Left hindlimb (tissue), 1 donor: ENCODE results near the gene AIFM1.
"Not testable (repeated sequence)": the region's sequence is repeated elsewhere in the genome, so short reads cannot be mapped to it uniquely, and the experiment has no call there.

Experiments
- DNase-seq: peaks from one replicate; pipeline ENCODE4 v3.0.0-alpha.2; 2018

Gene AIFM1

DNA sequence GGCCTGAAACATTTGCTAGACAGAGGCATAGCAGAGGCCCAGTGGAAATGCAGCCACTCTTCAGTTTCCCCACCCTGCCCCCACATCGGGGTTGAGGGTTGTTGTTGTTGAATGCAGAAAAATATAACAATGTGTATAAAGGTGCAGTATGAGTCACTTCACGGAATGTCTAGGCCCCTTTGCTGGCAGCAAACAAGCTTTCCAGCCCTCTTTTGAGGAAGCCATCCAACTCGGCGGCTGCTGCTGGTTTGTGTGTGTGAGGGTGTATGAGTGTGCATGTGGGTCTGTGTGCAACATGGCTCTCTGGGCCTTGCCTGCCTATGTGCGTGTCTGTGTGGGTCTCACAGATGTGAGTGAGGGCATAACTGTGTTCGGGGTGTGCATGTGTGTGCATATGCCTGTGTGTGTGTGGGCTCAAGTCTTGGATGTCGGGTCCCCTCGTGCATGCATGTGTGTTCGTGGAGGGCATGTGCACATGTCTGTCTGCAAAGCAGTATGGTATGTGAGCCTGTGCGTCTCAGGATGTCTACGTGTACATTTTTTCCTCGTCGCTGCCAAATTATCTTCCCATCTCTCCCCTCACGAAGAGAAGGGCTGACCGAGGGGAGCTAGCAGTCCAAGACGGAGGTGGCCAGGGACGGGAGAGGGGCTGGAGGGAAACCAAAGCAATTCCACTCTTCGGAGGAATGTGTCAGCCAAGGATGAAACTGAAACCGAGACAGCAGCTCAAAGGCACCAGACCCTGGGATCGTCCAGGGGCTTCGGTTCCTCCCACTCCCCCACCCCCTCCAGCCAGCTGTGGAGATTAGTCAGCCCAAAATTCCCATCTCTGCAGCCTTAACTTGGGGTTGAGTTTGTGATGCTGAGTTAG is 47.0 kb downstream of the AIFM1 start:
- DNase-seq = peak; percentile 81

DNA sequence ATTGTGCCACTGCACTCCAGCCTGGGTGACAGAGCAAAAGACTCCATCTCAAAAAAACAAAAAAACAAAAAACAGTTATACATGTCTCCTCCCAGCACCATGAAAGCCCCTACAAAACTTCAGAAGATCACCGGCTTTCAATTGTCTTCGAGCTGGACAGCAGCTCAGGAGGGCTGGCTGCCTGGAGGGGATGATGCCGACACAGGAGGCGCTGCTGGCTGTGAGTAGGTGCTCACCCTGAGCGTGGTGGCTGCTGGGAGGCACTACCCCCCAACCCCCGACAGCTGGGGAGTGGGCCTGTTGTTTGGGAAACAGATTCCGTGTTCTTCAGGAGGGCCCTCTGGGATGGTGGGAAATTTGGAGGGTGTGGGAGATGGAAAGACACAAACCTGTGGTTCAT is 48.5 kb downstream of the AIFM1 start:
- no peak for DNase-seq

DNA sequence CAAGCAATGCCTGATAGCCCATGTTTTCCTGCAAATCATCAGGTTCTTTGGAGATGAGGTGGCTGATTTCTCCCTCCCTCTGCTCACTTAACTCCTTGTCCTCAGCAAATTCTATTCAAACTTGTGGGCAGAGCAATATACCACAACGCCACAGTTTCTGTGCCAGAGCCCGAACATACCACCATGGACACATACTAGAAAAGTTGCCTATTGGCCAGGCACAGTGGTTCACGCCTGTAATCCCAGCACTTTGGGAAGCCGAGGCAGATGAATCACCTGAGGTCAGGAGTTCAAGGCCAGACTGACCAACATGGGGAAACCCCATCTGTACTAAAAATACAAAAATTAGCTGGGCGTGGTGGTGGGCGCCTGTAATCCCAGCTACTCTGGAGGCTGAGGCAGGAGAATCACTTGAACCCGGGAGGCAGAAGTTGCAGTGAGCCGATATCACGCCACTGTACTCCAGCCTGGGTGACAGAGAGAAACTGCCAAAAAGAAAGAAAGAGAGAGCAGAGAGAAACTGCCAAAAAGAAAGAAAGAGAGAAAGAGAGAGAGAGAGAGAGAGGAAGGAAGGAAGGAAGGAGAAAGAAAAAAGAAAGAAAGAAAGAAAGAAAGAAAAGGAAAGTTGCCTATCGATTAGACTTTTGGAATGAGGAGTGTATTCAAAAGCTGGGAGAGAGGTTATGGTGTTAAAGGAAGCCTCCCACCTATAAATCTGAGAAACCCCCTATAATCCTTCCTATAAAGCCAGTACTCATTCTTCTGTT is 50.3 kb downstream of the AIFM1 start:
- not testable (repeated sequence) for DNase-seq

DNA sequence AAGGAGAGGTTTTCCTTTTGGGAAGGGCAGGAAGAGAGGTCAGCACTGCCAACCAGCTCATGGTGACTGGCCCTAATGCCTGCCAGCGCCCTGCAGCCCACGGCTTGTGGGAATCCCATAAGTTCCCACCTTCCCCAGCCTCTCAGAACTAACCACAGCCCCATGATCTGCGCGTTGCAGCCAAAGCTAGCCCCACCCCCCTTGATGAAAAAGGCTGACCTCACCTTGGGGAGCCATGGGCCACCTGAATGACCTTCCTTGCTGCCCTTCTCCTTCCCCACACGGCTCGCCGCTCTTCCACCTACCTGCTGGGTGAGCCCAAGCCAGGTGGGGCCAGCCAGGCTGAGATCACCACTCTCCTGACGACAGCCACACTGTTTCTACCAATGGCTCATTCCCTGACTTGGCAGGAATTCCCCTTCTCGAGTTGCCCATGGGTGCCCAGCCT is 51.5 kb downstream of the AIFM1 start:
- no peak for DNase-seq

DNA sequence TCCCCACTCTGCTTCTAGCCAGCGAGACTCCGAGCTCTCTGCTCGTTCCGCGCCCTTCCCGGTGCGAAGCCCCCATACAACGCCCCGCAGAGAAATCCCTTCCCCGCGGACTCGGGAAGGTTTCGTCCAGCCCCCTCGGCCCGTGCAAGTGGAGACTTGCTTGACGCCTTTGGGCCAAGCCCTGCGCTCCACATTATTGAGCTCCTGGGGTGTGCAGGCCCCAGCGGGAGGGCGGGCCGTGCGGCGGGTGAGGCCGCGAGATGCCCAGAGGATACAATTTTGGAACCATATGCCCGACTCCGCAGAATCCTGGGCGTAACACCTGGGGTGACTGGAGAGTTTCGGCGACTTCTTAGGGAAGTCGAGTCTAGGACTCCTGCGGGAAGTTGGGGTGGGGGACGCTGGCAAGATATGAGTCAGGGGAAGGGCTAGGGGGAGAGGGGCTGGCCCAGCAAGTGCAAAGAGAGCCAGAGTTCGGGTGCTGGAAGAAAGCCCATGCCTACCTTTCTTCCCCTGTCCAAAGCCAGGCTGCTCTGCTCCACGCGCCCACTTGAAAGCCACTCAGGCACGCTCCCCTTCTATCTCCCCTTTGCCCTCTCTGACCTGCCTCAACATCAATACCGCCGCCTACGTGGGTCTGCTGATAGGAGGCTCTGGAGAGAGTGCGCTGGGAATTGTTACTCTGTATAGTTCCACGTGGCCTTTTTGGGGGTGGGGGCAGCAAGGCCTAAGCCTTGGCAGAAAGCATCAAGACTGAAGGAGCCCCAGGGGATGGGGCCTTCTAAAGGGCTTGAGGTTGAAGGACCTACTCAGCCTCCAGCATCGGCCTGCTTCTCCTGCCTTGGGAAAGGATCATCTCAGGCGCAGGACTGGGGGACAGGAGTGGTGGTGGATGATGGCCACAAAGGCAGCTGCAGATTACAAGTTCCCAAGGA is 54.2 kb downstream of the AIFM1 start:
- DNase-seq = no peak

DNA sequence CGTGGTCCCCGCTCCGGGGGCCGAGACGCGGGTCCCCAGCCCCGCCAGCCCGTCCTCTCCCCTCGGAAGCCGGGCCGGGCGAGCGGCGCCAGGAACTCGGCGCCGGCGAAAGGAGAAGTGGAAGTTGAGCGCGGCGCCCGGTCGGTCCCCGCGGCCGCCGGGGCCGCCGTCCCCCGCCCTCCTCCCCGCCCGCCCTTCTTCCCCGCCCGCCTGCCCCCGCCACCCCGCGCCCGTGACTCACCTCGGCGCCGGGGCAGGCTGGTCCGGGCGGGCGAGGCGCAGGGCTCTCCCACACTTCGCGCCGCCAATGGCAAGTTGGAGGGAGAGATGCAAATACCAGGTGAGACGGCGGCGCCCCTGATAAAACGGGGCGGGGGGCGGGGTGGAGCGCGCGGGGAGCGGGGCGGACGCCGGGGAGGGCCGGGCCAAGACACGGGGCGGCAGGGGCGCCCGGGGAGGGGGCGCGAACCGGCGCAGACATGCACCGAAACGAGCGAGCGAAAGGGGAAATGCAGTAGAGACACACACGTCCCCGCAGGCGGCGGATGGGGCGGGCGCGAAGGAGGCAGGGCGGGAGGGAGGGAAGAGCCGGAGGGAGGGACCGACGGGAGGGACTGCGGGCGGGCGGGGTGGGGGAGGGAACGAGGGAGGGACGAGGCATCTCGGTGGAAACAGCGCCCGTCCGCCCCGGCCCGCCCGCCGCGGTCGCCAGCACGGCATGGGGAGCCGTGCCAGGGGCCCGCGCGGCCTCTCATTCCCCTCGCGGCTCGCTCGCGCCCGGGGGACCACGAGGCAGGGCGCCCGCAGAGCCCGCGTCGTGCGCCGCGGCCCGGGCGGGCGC is 55.0 kb downstream of the AIFM1 start, which contains the start of gene ELF4:
Gene ELF4 (minus strand): TSS at position 119 of the 841 bp plus-strand sequence. CDS start 29,167 bp downstream, outside the sequence.
- DNase-seq = peak; percentile 76

DNA sequence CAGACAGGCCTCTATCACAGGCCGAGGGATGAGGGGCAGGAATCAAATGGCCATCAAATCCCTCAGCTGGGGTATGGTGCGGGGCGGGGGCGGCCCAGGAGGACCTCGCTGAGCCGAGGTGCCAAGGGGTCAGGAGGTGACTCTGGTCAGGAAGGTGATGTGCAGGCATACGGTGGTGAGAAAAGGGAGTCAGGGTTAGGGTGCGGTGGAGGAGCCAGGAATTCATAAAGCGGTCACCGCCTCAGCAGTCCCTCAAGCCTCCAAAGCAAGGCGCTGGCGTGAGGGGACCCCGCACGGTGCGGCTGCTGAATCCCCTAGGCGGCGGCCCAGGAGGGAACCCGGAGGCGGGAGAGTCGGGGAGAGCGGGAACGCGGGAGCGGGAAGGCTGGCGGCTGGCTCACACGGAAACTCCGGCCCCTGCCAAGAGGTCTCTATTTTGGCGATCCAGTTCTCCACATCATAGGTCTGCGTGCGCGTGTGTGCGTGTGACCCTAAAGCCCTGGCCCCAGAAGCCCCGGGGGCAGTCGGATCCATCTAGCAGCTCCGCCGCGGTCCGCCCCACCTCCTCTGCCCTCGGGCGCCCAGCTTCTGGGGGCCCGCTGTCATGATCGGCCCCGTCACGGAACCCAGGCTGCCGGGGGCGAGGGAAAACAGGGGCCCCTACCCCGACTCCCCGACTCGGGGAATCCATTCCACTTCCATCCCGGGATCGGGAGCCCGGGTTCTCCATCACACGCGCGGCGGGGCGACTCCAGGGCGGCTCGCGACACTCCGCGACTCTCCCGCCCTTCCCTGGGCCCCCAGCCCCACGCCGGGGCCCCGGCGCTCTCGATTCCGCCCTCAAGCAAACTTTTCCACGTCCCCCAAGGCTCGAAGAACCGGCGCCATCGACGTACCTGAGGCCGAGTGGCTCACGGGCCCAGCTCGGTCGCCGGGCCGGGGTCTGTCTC is 55.9 kb downstream of the AIFM1 start:
- DNase-seq = no peak

DNA sequence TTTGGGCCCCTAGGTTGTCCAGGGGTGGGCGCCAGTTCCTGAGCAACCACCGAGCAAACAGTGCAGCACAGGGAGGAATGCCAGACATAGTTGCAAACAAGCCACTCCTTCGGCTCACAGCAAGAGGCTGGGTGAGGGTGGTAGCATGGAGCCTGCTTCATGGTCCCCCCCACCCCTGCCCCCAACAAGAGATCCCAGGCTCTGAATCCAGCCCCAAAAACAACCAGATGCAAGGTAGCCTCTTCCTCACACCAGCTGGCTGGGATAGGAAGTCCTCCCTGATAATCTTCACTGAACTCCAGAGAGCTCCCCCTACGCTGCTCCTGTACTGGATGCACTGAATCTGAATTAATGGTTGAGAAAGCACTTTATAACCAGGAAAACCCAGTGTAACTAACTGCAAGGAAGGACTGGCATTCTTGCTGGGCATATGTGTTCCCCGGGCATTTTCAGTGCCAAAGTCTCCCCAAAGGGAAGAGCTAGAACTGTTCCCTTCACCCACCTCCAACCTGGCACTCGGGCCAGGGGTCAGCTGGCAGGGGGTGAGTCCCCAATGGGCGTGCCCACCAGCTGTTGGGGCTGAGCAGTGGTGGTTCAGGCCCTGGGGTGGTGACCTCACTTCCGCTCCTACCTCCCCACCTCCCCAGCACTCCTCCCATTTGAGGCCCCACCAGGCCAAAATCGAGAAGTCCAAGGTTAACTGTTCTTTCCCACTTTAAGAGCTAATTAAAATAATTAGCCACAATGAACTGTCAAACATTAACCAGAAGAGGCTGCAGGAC is 56.8 kb downstream of the AIFM1 start:
- no peak for DNase-seq

DNA sequence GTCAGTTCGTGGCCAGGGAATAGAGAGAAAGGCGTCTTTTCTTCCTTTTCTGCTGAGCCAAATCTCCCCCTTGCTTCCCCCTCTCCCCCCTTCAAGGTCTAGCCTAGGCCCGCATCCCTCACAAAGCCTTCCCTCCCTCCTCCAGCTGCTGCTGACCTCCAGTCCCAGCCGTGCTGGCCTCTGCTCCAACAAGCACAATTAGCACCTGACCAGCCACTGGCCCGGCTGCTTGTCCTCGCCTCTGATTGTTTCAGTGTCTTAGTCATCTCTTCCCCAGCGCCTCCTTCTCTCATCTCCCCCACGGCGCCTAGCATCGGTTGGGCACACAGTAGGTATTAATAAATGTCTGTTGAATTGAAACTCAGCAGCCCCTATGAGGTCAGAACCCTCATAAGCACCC is 59.6 kb downstream of the AIFM1 start:
- no peak for DNase-seq

DNA sequence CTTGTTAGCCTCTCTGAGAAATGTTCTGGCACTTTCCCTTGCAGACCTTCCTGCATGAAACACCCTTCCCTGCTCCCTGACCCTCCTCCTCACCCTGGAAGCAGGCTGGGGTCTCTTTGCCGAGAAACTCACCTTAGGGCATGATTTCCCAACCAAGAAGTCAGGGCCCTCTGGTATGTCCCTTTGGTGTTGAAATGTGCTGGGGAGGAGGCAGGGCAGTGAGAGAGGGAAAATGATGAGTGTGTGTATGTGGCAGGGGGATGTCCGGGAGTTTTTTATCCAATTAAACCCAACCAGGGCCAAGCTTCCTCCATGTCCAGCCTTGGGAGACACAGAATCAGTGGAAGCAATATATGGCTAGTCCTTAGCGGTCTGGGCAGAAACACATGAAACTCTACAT is 60.4 kb downstream of the AIFM1 start:
- no peak for DNase-seq

DNA sequence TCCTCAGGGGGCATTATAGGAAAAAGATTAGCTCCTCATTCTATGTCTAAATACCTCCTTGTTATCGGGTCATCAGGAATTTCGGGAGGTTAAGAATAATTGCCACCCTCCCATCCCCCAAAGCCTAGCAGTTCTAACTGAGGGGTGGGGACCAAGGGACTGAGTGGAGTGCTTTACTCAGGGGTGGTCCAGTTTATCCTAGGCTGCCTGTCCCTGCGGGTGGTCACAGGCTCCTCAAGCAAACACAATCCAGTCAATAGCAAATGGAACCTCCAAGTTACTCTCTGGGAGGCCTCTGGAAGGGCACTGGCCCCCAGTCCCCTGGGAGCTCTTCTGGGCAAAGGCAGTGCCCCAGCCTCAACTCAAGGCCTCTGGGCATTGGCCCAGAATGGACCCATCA is 62.0 kb downstream of the AIFM1 start:
- no peak for DNase-seq

DNA sequence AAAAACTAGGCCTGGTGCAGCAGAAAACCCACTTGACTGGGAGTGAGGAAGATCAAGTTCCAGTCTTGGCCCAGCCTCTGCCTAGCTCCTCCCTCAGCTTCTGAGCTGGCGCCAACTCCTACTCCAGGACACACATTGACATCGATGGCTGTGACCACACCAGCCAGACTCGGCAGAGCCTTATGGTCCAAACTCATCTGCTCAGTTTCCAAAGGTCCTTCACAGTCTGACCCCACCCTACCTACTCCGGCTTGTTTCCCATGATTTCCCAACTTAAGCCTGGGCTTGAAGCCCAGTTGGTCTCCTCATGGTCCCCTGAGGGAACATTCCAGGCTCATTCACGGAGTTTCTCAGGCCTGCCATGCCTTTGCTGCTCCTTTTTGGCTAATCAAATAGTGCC is 65.5 kb downstream of the AIFM1 start:
- DNase-seq = no peak

DNA sequence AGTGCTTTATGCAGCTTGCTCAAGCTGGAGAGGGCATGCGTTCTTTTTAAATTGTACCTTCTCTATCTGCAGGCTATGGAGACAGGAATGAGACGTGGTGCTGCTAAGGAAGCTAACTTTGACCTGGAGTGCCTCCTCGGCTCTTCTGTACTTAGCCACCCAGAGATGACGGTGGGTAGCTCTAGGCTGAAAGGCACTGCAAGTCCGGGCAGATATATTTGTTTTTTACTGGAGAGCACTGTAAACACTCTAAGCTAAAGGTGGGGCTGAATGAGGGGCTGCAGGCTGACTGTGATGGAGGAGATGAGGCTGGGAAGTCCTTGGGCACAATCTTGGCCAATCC is 67.5 kb downstream of the AIFM1 start:
- no peak for DNase-seq

DNA sequence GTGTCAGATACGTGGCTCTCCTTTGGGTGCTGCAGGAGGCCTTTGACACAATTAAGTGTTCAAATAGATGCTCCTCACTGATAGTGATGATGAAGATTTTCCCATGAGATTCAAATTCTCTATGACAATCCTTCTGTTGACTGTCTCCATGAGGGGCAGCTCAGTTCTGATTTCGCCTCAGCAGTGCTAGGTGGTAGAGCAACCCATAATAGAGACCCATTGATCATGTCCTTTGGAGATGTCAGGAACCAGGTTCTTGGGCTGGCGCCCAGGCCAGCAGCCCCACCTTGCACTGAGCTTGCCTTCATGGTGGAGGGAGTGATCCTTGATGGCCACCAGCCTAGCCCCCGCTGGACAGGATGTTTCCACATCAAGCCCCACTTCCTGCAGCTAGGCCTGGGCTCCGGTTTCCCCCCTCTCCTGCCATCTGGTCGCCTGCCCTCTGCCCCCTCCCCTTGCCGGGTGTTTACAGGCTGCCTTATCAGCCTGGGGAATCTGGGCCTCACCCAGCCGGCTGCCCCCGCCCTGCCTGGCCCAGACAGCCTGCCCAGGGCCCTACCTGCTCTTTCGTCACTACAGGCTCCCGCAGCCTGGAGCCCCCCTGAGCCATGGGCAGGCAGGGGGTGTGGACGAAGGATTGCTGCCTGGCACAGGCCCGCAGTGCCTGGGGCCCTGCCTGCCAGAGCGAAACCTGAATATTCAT is 68.0 kb downstream of the AIFM1 start:
- no peak for DNase-seq

DNA sequence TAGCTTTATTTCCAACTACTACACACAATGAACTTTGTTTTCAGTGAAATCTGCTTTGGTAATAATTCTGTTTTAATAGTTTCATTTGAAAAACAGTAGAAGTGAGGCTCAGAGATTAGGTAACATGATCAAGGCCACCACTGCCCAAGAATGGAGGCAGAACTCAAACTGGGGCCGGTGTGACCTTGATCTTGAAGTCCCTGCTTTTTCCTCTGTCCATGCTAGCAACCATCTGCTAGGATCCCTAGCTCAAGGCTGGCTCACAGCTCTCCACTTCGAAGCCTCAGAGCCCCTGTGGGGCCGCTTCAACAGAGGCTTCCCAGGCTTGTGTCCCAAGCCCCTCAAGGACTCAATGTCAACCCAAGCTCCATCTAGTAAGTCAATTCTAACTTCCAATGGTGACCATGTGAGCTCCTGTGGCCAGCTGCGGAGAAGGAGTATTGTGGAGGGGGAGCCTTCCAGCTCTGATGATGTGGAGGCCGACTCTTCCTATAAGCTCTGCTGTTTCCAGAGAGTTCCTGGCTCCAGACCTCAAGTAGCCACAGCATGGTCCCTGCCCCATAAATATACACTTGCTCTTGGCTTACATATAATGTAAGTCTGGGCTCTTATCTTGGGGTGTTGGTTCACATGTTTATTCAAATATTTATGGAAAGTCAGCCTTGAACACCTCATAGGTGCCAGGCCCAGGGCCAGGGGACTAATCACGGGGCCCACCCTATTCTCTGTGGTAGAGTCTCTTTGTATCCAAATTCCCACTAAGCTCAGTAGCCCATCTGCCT is 70.2 kb downstream of the AIFM1 start:
- no peak for DNase-seq

DNA sequence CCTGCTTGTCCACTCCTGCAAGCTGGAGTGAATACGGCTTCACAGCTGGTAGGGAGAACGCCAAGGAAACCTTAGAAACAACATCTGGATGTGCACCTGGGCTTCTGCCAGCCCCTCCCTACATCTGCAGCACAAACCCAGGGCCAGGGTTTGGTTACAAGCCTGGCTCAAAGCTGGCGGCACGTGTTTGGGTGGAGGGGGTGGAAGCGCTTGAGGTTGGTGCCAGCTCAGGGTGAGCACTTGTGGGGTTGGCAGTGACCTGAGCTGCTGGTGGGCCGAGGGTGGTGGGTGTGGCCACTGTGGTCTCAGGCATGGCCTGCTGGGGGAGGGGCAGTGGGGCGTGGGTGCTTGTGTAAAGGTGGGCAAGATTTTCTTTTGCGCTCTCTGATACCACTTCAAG is 70.9 kb downstream of the AIFM1 start:
- DNase-seq = no peak

DNA sequence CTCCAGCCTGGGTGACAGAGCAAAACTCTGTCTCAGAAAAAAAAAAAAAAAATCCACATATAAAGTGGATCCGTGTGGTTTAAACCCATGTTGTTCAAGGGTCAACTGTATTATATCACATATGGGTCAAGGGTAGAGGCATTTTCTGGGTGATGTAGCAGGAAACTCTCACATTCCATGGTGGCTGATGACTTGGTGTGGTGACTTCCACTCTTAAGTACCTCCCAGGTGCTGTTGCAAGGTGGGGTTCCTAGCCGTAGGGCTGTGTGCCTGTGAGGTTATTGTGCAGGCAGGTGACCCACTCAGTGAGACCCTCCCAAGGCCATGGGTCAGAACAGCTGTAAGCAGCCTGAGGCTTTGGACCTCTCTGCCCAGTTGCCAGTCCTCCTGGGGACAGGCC is 72.4 kb downstream of the AIFM1 start:
- no peak for DNase-seq

DNA sequence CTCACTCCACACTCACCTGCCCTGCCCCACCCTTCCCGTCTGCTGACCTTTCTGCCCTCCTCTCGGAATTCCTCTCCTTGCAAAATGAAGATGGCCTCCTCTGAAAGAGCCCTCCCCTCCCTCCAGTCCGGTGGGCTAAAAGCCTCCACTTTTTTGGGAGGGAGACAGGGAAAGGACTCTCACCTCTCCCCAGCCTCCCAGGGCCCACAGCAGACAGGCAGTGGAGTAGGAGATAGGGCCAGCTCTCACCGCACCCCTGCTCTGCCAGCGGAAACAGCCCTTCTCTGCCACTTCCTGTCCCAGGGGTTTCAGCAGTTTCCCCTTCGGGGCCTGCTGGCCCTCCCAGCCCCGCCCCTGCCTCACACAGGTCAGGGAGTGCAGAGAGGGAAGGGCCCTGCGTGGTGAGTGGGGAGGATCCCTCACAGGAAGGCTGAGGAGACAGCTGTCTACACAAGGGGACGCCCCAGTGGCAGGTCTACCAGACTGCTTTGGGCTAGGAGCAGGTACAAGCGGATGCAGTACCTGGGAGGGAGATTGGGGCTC is 73.6 kb downstream of the AIFM1 start:
- DNase-seq = no peak
